ENCODE results near the gene ZNF410. TPM values are rescaled to one million over a fixed set of nuclear protein-coding genes. Genes with fewer than 3 reads are reported as not detected.

ZNF410 gene
- total RNA-seq, 2 donors from 2014 or later = 55.0 to 61.4 TPM

DNA sequence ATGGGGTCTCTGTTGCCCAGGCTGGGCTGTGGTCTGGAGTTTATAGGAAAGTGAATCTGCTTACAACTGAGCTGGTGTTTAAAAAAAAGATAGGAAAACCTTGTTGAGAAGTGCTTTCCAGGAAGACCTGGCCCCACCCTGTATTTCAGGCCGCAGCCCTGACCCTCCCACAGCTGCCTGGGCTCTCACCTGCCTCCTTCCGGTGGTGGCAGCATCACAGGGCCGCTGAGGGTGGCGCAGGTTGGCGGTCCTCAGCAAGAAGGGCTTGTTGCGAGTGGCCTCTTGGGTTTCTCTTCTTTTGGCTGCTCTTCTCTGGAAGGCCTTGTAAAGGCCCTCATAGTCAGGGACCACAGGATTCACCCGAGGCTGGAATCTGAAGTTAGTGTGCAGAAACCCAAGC lies 55.5 kb downstream of the ZNF410 start:
- Histone ChIP-seq H3K4me3 (no peak overlapping the region), H3K4me1 (ENCODE audit: control insufficient read depth in 1 of 2, low read depth in 2 of 2) (no peaks in the 10 kb centered on the region), H3K36me3 (peaks cover 21% of the 10 kb centered on the region), H3K27me3 (replicated peaks; ENCODE audit: insufficient read depth) (no peaks in the 10 kb centered on the region), H3K27ac (no peak overlapping the region), H3K9me3 (no peaks in the 10 kb centered on the region)
- DNase-seq (ENCODE audit: low spot score) (no peak), ATAC-seq (ENCODE audit: insufficient number of reproducible peaks, low FRiP score, low read depth) (no peak)
- TF ChIP-seq, protein P1, sequence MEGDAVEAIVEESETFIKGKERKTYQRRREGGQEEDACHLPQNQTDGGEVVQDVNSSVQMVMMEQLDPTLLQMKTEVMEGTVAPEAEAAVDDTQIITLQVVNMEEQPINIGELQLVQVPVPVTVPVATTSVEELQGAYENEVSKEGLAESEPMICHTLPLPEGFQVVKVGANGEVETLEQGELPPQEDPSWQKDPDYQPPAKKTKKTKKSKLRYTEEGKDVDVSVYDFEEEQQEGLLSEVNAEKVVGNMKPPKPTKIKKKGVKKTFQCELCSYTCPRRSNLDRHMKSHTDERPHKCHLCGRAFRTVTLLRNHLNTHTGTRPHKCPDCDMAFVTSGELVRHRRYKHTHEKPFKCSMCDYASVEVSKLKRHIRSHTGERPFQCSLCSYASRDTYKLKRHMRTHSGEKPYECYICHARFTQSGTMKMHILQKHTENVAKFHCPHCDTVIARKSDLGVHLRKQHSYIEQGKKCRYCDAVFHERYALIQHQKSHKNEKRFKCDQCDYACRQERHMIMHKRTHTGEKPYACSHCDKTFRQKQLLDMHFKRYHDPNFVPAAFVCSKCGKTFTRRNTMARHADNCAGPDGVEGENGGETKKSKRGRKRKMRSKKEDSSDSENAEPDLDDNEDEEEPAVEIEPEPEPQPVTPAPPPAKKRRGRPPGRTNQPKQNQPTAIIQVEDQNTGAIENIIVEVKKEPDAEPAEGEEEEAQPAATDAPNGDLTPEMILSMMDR (IDR thresholded peaks at IDR 0.05) = no peak

DNA sequence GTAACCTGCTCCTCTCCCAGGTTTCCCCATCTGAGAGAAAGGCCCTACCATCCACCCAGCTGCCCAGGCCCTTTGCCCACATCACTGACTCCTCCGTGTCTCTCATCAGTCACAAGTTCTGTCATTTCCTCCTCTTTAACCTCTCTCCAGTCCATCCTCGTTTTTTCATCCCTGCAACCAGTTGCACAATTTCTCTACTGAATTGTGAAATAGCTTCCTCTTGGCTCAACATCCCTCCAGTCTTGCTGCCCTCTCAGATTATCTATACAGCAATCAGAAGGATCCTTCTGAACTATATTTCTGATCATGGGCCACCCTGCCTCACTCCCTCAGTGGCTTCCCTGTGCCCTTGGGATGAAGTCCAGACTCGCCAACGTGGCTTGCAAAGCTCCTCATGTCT lies 56.4 kb downstream of the ZNF410 start:
- DNase-seq (ENCODE audit: low spot score) = no peak
- H3K27me3 ChIP-seq (replicated peaks; ENCODE audit: insufficient read depth) = no peaks in the 10 kb centered on the region
- no peaks in the 10 kb centered on the region for H3K9me3 ChIP-seq
- peaks cover 21% of the 10 kb centered on the region for H3K36me3 ChIP-seq
- H3K27ac ChIP-seq = no peak overlapping the region
- no peak for ATAC-seq (ENCODE audit: insufficient number of reproducible peaks, low FRiP score, low read depth)
- H3K4me1 ChIP-seq (ENCODE audit: control insufficient read depth in 1 of 2, low read depth in 2 of 2) = no peaks in the 10 kb centered on the region
- TF ChIP-seq, protein P1 (IDR thresholded peaks at IDR 0.05) = no peak
- H3K4me3 ChIP-seq = no peak overlapping the region

GRCh38 chr14:73944432-73945158 lies 57.9 kb downstream of the ZNF410 start:
- peaks cover 18% of the 10 kb centered on the region for H3K36me3 ChIP-seq
- no peak for DNase-seq (ENCODE audit: low spot score)
- no peaks in the 10 kb centered on the region for H3K9me3 ChIP-seq
- H3K4me1 ChIP-seq (ENCODE audit: control insufficient read depth in 1 of 2, low read depth in 2 of 2) = peaks cover 0 to 7% of the 10 kb centered on the region in 2 donors
- no peak overlapping the region for H3K4me3 ChIP-seq
- no peak for ATAC-seq (ENCODE audit: insufficient number of reproducible peaks, low FRiP score, low read depth)
- no peak overlapping the region for H3K27ac ChIP-seq
- no peaks in the 10 kb centered on the region for H3K27me3 ChIP-seq (replicated peaks; ENCODE audit: insufficient read depth)
- TF ChIP-seq, protein P1 (IDR thresholded peaks at IDR 0.05) = no peak

DNA sequence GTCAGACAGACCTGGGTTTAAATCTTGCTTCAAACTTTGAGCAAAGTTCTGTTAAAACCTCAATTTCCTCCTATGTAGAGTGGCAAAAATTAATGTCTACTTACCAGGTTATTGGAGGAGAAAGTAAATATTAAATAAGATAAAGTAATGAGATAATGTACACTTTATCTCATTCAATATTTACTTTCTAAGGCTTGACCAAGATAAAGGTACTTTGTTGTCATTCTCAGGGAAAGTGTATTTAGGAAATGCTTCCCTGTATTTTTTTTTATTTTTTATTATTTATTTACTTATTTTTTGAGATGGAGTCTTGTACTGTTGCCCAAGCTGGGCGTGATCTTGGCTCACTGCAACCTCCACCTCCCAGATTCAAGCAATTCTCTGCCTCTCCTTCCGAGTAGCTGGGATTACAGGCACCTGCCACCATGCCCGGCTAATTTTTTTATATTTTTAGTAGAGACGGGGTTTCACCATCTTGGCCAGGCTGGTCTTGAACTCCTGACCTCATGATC lies 58.6 kb downstream of the ZNF410 start:
- Histone ChIP-seq H3K27me3 (replicated peaks; ENCODE audit: insufficient read depth) (no peaks in the 10 kb centered on the region), H3K9me3 (no peaks in the 10 kb centered on the region), H3K36me3 (peaks cover 18% of the 10 kb centered on the region)

More for the DNA sequence above, 58.6 kb downstream of the ZNF410 start:
- Histone ChIP-seq H3K4me3 (no peak overlapping the region), H3K4me1 (ENCODE audit: control insufficient read depth in 1 of 2, low read depth in 2 of 2) (peaks cover 0 to 8% of the 10 kb centered on the region in 2 donors), H3K27ac (no peak overlapping the region)
- TF ChIP-seq, protein P1 (IDR thresholded peaks at IDR 0.05) = no peak
- DNase-seq (ENCODE audit: low spot score) = no peak
- no peak for ATAC-seq (ENCODE audit: insufficient number of reproducible peaks, low FRiP score, low read depth)
